Endothelial cell of umbilical vein (primary cell): ENCODE results near the gene MOCOS.

Experiments
- CTCF ChIP-seq, 2 donors: IDR thresholded peaks; 1 replicate in 1 of 2; 2 replicates in 1 of 2; pipeline ENCODE4 v1.5.1; 2011; ENCODE audit warnings: low read length in 2 of 2, mild to moderate bottlenecking in 2 of 2, moderate library complexity in 2 of 2, control low read depth in 1 of 2, inconsistent platforms in 1 of 2, low read depth in 1 of 2; ENCODE audit not compliant: insufficient read depth in 1 of 2; ENCODE audit errors: extremely low read depth in 1 of 2
- GATA2 ChIP-seq: IDR thresholded peaks from 2 replicates; pipeline ENCODE4 v1.7.0; 2011; ENCODE audit warnings: low read depth, mild to moderate bottlenecking, moderate library complexity, mixed read lengths, low read length; ENCODE audit not compliant: insufficient read length, insufficient read depth
- MAX ChIP-seq: IDR thresholded peaks from 2 replicates; pipeline ENCODE4 v1.6.1; 2011; ENCODE audit not compliant: insufficient read depth, insufficient read length
- POLR2AphosphoS5 ChIP-seq: IDR thresholded peaks from 2 replicates; pipeline ENCODE4 v1.6.1; 2012; ENCODE audit warnings: low read depth, mild to moderate bottlenecking, control low read depth, low read length, moderate library complexity; ENCODE audit not compliant: insufficient read depth

GRCh38 chr18:36314754-36315153 lies 127.5 kb downstream of the MOCOS start:
- TF ChIP-seq CTCF (IDR thresholded peaks at IDR 0.05; ENCODE audit: extremely low read depth in 1 of 2, insufficient read depth in 1 of 2, low read depth in 1 of 2, low read length in 2 of 2) (no peak), MAX (no peak), GATA2 (no peak), POLR2AphosphoS5 (no peak)
